H9 (cell line): ENCODE results near the gene HIP1R. TPM values are rescaled to one million over a fixed set of nuclear protein-coding genes. Genes with fewer than 3 reads are reported as not detected.

Source experiments
- DNase-seq: peaks from one replicate; pipeline ENCODE4 v3.0.0-alpha.2; 2017
- H2AFZ ChIP-seq: one replicate; pipeline ENCODE4 v1.6.1; 2013; ENCODE audit warnings: mild to moderate bottlenecking, low read length, control low read depth, moderate library complexity
- H2AK5ac ChIP-seq: 2 replicates; pipeline ENCODE4 v1.6.1; 2013; ENCODE audit warnings: low read length, control low read depth, mixed read lengths; ENCODE audit not compliant: insufficient read length
- H2BK120ac ChIP-seq: one replicate; pipeline ENCODE4 v1.6.1; 2013; ENCODE audit warnings: low read depth, mild to moderate bottlenecking, low read length, control low read depth, inconsistent platforms; ENCODE audit not compliant: poor library complexity, severe bottlenecking
- H2BK12ac ChIP-seq: 2 replicates; pipeline ENCODE4 v1.6.1; 2013; ENCODE audit warnings: low read length, control low read depth, mixed read lengths, low read depth; ENCODE audit not compliant: insufficient read length
- H2BK15ac ChIP-seq: 2 replicates; pipeline ENCODE4 v1.6.1; 2013; ENCODE audit warnings: low read depth, low read length, control low read depth
- H2BK20ac ChIP-seq: one replicate; pipeline ENCODE4 v1.6.1; 2013; ENCODE audit warnings: low read depth, mild to moderate bottlenecking, low read length, control low read depth, inconsistent platforms; ENCODE audit not compliant: poor library complexity, severe bottlenecking
- H2BK5ac ChIP-seq: 2 replicates; pipeline ENCODE4 v1.6.1; 2013; ENCODE audit warnings: low read length, control low read depth, mixed read lengths; ENCODE audit not compliant: insufficient read length
- H3K14ac ChIP-seq: 2 replicates; pipeline ENCODE4 v1.6.1; 2013; ENCODE audit warnings: low read length, control low read depth; ENCODE audit not compliant: insufficient read depth
- H3K18ac ChIP-seq: 2 replicates; pipeline ENCODE4 v1.6.1; 2013; ENCODE audit warnings: low read depth, mild to moderate bottlenecking, mixed read lengths, low read length, control low read depth; ENCODE audit not compliant: insufficient read length
- H3K23ac ChIP-seq: 2 replicates; pipeline ENCODE4 v1.6.1; 2013; ENCODE audit warnings: low read length, control low read depth, mixed read lengths, low read depth; ENCODE audit not compliant: insufficient read length
- H3K23me2 ChIP-seq: 2 replicates; pipeline ENCODE4 v1.6.1; 2013; ENCODE audit warnings: low read depth, mild to moderate bottlenecking, mixed read lengths, low read length, control low read depth; ENCODE audit not compliant: insufficient read length, poor library complexity, severe bottlenecking
- H3K27ac ChIP-seq: 2 replicates; pipeline ENCODE4 v1.5.1; 2013; ENCODE audit warnings: low read length, control low read depth, mixed read lengths, low read depth; ENCODE audit not compliant: insufficient read length
- H3K27me3 ChIP-seq: 2 replicates; pipeline ENCODE4 v1.6.1; 2013; ENCODE audit warnings: low read length, control low read depth, inconsistent platforms; ENCODE audit not compliant: insufficient read depth
- H3K4ac ChIP-seq: 2 replicates; pipeline ENCODE4 v1.6.1; 2013; ENCODE audit warnings: low read depth, mild to moderate bottlenecking, control low read depth, inconsistent platforms, low read length, moderate library complexity
- H3K4me1 ChIP-seq: 2 replicates; pipeline ENCODE4 v1.6.1; 2013; ENCODE audit warnings: low read length, control low read depth, inconsistent platforms; ENCODE audit not compliant: insufficient read depth
- H3K4me2 ChIP-seq: 2 replicates; pipeline ENCODE4 v1.6.1; 2013; ENCODE audit warnings: low read length, control low read depth, mixed read lengths; ENCODE audit not compliant: insufficient read length, insufficient read depth
- H3K56ac ChIP-seq: 2 replicates; pipeline ENCODE4 v1.6.1; 2013; ENCODE audit warnings: low read depth, mild to moderate bottlenecking, mixed read lengths, low read length, control low read depth; ENCODE audit not compliant: insufficient read length
- H3K79me1 ChIP-seq: 2 replicates; pipeline ENCODE4 v1.6.1; 2013; ENCODE audit warnings: low read depth, mild to moderate bottlenecking, moderate library complexity, low read length, control low read depth, inconsistent platforms; ENCODE audit not compliant: insufficient read depth, poor library complexity, severe bottlenecking
- H3K79me2 ChIP-seq: 2 replicates; pipeline ENCODE4 v1.6.1; 2013; ENCODE audit warnings: low read length, control low read depth, inconsistent platforms; ENCODE audit not compliant: insufficient read depth
- H3K9ac ChIP-seq: 2 replicates; pipeline ENCODE4 v1.6.1; 2013; ENCODE audit warnings: low read length, control low read depth, mixed read lengths; ENCODE audit not compliant: insufficient read length; ENCODE audit errors: extremely low read depth
- H3K9me3 ChIP-seq: one replicate; pipeline ENCODE4 v1.6.1; 2013; ENCODE audit warnings: low read depth, low read length, inconsistent platforms; ENCODE audit not compliant: control insufficient read depth
- H3T11ph ChIP-seq: one replicate; pipeline ENCODE4 v1.6.1; 2013; ENCODE audit warnings: mild to moderate bottlenecking, low read length, control low read depth, inconsistent platforms
- H4K20me1 ChIP-seq: one replicate; pipeline ENCODE4 v1.6.1; 2013; ENCODE audit not compliant: control insufficient read depth, insufficient read length, insufficient read depth
- H4K5ac ChIP-seq: 2 replicates; pipeline ENCODE4 v1.6.1; 2013; ENCODE audit warnings: low read depth, mild to moderate bottlenecking, mixed read lengths, low read length, control low read depth; ENCODE audit not compliant: insufficient read length
- H4K8ac ChIP-seq: replicated peaks from 2 replicates; pipeline ENCODE4 v1.6.1; 2013; ENCODE audit warnings: low read length, control low read depth, mixed read lengths, low read depth; ENCODE audit not compliant: insufficient read length
- H4K91ac ChIP-seq: 2 replicates; pipeline ENCODE4 v1.6.1; 2013; ENCODE audit warnings: low read depth, mild to moderate bottlenecking, moderate library complexity, mixed read lengths, low read length, control low read depth; ENCODE audit not compliant: insufficient read length
- H3K27ac Mint-ChIP-seq, 3 experiments: 2 replicates in 2 of 3; 3 replicates in 1 of 3; pipeline ENCODE4 v1.8.0; 2020 to 2021; ENCODE audit warnings: mixed read lengths in 3 of 3, mild to moderate bottlenecking in 1 of 3, moderate library complexity in 1 of 3
- H3K27me3 Mint-ChIP-seq: 2 replicates; pipeline ENCODE4 v1.8.0; 2021; ENCODE audit warnings: low read depth, mild to moderate bottlenecking, moderate library complexity, mixed read lengths
- H3K36me3 Mint-ChIP-seq, 3 experiments: 2 replicates in 2 of 3; 3 replicates in 1 of 3; pipeline ENCODE4 v1.8.0; 2020 to 2021; ENCODE audit warnings: low read depth in 3 of 3, mixed read lengths in 3 of 3; ENCODE audit not compliant: insufficient read depth in 1 of 3
- H3K4me1 Mint-ChIP-seq, 2 experiments: 2 replicates each; pipeline ENCODE4 v1.8.0; 2020; ENCODE audit warnings: mixed read lengths in 2 of 2
- H3K4me3 Mint-ChIP-seq, 2 experiments: 2 replicates in 1 of 2; 3 replicates in 1 of 2; pipeline ENCODE4 v1.8.0; 2020 to 2021; ENCODE audit warnings: mild to moderate bottlenecking in 2 of 2, mixed read lengths in 2 of 2, moderate library complexity in 1 of 2
- H3K9me3 Mint-ChIP-seq, 2 experiments: 2 replicates in 1 of 2; 3 replicates in 1 of 2; pipeline ENCODE4 v1.8.0; 2020; ENCODE audit warnings: mild to moderate bottlenecking in 2 of 2, mixed read lengths in 2 of 2, moderate library complexity in 1 of 2
- WGBS: extraction: QIAGEN DNeasy Blood & Tissue Kit; methylation state at CpG from one replicate; pipeline ENCODE4 v1.1.7; 2013; ENCODE audit warnings: missing lambda C conversion rate, low lambda C conversion rate, mixed read lengths; ENCODE audit not compliant: insufficient read length; ENCODE audit errors: extremely low coverage; 5-methylcytosine and 5-hydroxymethylcytosine counted together
- total RNA-seq: library from RNA; stranded (reverse); gene quantifications from 2 replicates; pipeline ENCODE4 v1.2.1, GENCODE V29; 2021
- TF ChIP-seq, protein P1 (sequence below): fragments of 200-600 bp; sonication (generic); conservative IDR thresholded peaks from 3 replicates; pipeline ENCODE4 v1.8.0; 2021; ENCODE audit warnings: antibody characterized with exemption, mild to moderate bottlenecking

The HIP1R gene
- total RNA-seq, 1 experiment from 2014 or later = 17.4 TPM

DNA sequence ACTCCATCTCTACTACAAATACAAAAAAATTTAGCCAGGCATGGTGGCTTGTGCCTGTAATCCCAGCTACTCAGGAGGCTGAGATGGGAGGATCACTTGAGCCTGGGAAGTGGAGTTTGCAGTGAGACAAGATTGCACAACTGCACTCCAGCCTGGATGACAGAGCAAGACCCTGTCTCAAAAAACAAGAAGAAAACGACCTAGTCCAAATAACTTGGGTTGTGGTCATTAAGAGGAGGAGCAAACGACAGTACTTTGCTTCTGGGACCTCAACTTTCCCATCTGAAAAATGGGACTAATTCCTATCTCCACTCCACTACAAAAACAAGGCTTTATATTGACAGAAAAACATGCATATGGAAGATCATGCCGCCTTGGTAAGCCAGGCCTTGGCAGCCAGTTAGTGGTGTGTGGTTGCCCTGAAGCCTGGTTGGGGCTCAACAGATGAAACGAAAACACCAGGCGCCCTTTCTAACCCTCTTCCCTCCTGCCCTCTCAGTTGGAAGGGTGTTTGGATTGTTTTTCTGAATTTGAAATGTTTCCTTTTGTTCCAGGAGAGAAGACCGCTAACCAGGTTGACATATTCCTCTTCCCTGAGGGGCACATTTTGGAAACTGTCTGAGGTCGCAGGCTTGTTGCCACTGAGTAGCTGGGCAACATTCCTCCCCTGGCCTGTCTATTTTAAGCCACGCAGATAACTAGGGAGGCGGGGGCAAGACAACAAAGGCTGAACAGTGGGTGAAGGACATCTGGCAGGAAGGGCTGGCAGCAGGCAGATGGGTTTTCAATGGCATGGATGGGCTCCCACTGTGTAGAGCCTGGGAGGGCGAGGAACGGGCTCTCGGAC is 74.4 kb downstream of the HIP1R start:
- Mint-ChIP-seq H3K4me1 (peaks cover 11 to 12% of the 10 kb centered on the region in 2 experiments), H3K9me3 (peaks cover 2 to 3% of the 10 kb centered on the region in 2 experiments; a peak in 1 of 5 replicates), H3K36me3 (no peaks in the 10 kb centered on the region; a peak in 1 of 7 replicates), H3K27me3 (peaks cover 34% of the 10 kb centered on the region), H3K27ac (peak overlapping the region in 2 of 3 experiments; percentile 22 to 96; a peak in 3 of 7 replicates), H3K4me3 (peak overlapping the region in 1 of 2 experiments; percentile 1; a peak in 2 of 5 replicates)
- TF ChIP-seq, protein P1, sequence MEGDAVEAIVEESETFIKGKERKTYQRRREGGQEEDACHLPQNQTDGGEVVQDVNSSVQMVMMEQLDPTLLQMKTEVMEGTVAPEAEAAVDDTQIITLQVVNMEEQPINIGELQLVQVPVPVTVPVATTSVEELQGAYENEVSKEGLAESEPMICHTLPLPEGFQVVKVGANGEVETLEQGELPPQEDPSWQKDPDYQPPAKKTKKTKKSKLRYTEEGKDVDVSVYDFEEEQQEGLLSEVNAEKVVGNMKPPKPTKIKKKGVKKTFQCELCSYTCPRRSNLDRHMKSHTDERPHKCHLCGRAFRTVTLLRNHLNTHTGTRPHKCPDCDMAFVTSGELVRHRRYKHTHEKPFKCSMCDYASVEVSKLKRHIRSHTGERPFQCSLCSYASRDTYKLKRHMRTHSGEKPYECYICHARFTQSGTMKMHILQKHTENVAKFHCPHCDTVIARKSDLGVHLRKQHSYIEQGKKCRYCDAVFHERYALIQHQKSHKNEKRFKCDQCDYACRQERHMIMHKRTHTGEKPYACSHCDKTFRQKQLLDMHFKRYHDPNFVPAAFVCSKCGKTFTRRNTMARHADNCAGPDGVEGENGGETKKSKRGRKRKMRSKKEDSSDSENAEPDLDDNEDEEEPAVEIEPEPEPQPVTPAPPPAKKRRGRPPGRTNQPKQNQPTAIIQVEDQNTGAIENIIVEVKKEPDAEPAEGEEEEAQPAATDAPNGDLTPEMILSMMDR = no peak
- no peak overlapping the region for H2BK20ac ChIP-seq
- H2BK120ac ChIP-seq = no peak overlapping the region
- no peak overlapping the region for H2BK12ac ChIP-seq
- no peak overlapping the region for H2BK5ac ChIP-seq
- H3K79me2 ChIP-seq = no peaks in the 10 kb centered on the region
- no peak overlapping the region for H3K4ac ChIP-seq
- H4K8ac ChIP-seq = no peak overlapping the region
- H3K14ac ChIP-seq = no peak overlapping the region; the same call in 1 of the 2 replicates
- no peak overlapping the region for H3T11ph ChIP-seq
- H3K18ac ChIP-seq = no peak overlapping the region
- no peaks in the 10 kb centered on the region for H3K4me1 ChIP-seq
- no CpG with 5 or more reads among the region's 12 CpGs for WGBS
- no peak overlapping the region for H4K5ac ChIP-seq
- H3K79me1 ChIP-seq = no peaks in the 10 kb centered on the region
- peak; percentile 69 for DNase-seq
- no peak overlapping the region for H3K27ac ChIP-seq
- H2AK5ac ChIP-seq = no peak overlapping the region
- no peaks in the 10 kb centered on the region for H3K27me3 ChIP-seq
- no peak overlapping the region for H3K23ac ChIP-seq
- no peak overlapping the region for H3K9ac ChIP-seq
- no peak overlapping the region for H3K56ac ChIP-seq
- no peaks in the 10 kb centered on the region for H4K20me1 ChIP-seq
- no peak overlapping the region for H2AFZ ChIP-seq
- no peak overlapping the region for H4K91ac ChIP-seq
- H3K4me2 ChIP-seq = no peak overlapping the region
- no peaks in the 10 kb centered on the region for H3K9me3 ChIP-seq
- no peaks in the 10 kb centered on the region for H3K23me2 ChIP-seq
- no peak overlapping the region for H2BK15ac ChIP-seq

Other genes starting within 250 kb of the HIP1R start
- not detected in 2 replicates for gene HCAR2, start 132.1 kb upstream of the HIP1R start, total RNA-seq
- not detected in 2 replicates for gene HCAR3, start 118.6 kb upstream of the HIP1R start, total RNA-seq
- gene HCAR1, start 104.6 kb upstream of the HIP1R start, total RNA-seq = 0.07 TPM in 2 replicates
- gene DENR, start 82.6 kb upstream of the HIP1R start, total RNA-seq = 104 and 109 TPM in 2 replicates
- gene CCDC62, start 60.9 kb upstream of the HIP1R start, total RNA-seq = 0.22 and 0.79 TPM in 2 replicates
- 12.3 and 12.9 TPM in 2 replicates for gene VPS37B, start 60.7 kb downstream of the HIP1R start, total RNA-seq
- 3.3 and 4.6 TPM in 2 replicates for gene ABCB9, start 131.0 kb downstream of the HIP1R start, total RNA-seq
- gene OGFOD2, start 139.8 kb downstream of the HIP1R start, total RNA-seq = 14.1 and 14.7 TPM in 2 replicates
- 124 and 132 TPM in 2 replicates for gene ARL6IP4, start 145.2 kb downstream of the HIP1R start, total RNA-seq